Transverse colon (tissue), 4 donors: Measurements from ENCODE around the gene ABCC11. TPM values are rescaled to one million over a fixed set of nuclear protein-coding genes. Genes with fewer than 3 reads are reported as not detected.

Experiments
- DNase-seq: peaks from one replicate; pipeline ENCODE4 v3.0.0-alpha.2; 2019
- H3K27ac ChIP-seq, 4 donors: fragments of 200-600 bp; sonication (generic); 2 replicates each; pipeline ENCODE4 v1.5.1; 2016 to 2018; ENCODE audit warnings: inconsistent platforms in 4 of 4
- H3K27me3 ChIP-seq: fragments of 200-600 bp; sonication (generic); 2 replicates; pipeline ENCODE4 v1.5.1; 2017; ENCODE audit warnings: inconsistent platforms
- H3K36me3 ChIP-seq, 4 donors: fragments of 200-600 bp; sonication (generic); 2 replicates each; pipeline ENCODE4 v1.5.1; 2017 to 2019; ENCODE audit warnings: inconsistent platforms in 4 of 4
- H3K4me1 ChIP-seq, 4 donors: fragments of 200-600 bp; sonication (generic); 2 replicates each; pipeline ENCODE4 v1.5.1; 2017 to 2020; ENCODE audit warnings: inconsistent platforms in 4 of 4
- H3K4me3 ChIP-seq, 4 donors: fragments of 200-600 bp; sonication (generic); 1 replicate in 1 of 4; 2 replicates in 3 of 4; pipeline versions ENCODE4 v1.5.1 to v1.6.1; 2017 to 2019; ENCODE audit warnings: inconsistent platforms in 4 of 4
- H3K9me3 ChIP-seq, 2 donors: fragments of 200-600 bp; sonication (generic); 2 replicates each; pipeline ENCODE4 v1.5.1; 2017 to 2019; ENCODE audit warnings: inconsistent platforms in 2 of 2
- CTCF ChIP-seq, 5 experiments: fragments of 200-600 bp in 3 of 5; fragments of 450-650 bp in 2 of 5; sonication (generic) in 3 of 5; IDR thresholded peaks; 1 replicate in 2 of 5; 2 replicates in 3 of 5; pipeline ENCODE4 v1.5.1; 2016 to 2017; ENCODE audit warnings: antibody characterized with exemption in 5 of 5, inconsistent platforms in 3 of 5, mild to moderate bottlenecking in 2 of 5, moderate library complexity in 1 of 5
- EP300 ChIP-seq: sonication (generic); formaldehyde crosslinking; IDR thresholded peaks from one replicate; pipeline ENCODE4 v1.6.1; 2017; ENCODE audit warnings: antibody characterized with exemption, low read depth
- POLR2A ChIP-seq: fragments of 450-650 bp; IDR thresholded peaks from one replicate; pipeline ENCODE4 v1.6.1; 2016; ENCODE audit warnings: antibody characterized with exemption, mild to moderate bottlenecking, moderate library complexity
- POLR2AphosphoS5 ChIP-seq, 3 donors: sonication (generic); formaldehyde crosslinking; IDR thresholded peaks; one replicate each; pipeline ENCODE4 v1.6.1; 2016; ENCODE audit warnings: antibody characterized with exemption in 3 of 3
- WGBS, 2 donors: methylation state at CpG; one replicate each; pipeline ENCODE4 v1.1.5; 2018; ENCODE audit warnings: low coverage in 1 of 2; 5-methylcytosine and 5-hydroxymethylcytosine counted together
- in situ Hi-C, 4 donors: fragments of 200-750 bp; cut with MboI; loops; one replicate each; pipeline versions ENCODE4 v1.15.0 to v1.15.1; 2017; ENCODE audit warnings: low sequenced_read_pairs in 3 of 4, low pct_ligation_motif_present in 1 of 4, low pct_unique_long_range_greater_than_20kb in 1 of 4
- intact Hi-C: fragments of 100-400 bp; cut with DNase I; formaldehyde crosslinking; loops from one replicate; pipeline ENCODE4 v1.15.1; 2023; ENCODE audit warnings: low total_unique reads
- total RNA-seq, 4 donors: library from RNA; depleted of rRNA; stranded (reverse); fragments of >200 nt; gene quantifications; one replicate each; pipeline ENCODE4 v1.1.0, GENCODE V29; 2016

Gene ABCC11
- total RNA-seq, 4 donors from 2014 or later = 0.16 to 10.7 (median 0.27) TPM; not detected in 1

GRCh38 chr16:48153774-48154173 lies 93.6 kb downstream of the ABCC11 start:
- WGBS, 2 donors = 64% methylated on average over 5 of the region's 5 CpGs; no CpG with 5 or more reads in 1 of the 2 donors
- H3K27ac ChIP-seq = no peak overlapping the region
- H3K4me1 ChIP-seq = peaks cover 0 to 3% (median 0%) of the 10 kb centered on the region in 4 donors
- no peak for DNase-seq
- H3K4me3 ChIP-seq = no peak overlapping the region
- peaks cover 7% of the 10 kb centered on the region for H3K27me3 ChIP-seq
- TF ChIP-seq POLR2AphosphoS5 (IDR thresholded peaks at IDR 0.05) = no peak
- TF ChIP-seq CTCF (IDR thresholded peaks at IDR 0.05) = no peak
- TF ChIP-seq EP300 = no peak
- TF ChIP-seq POLR2A = no peak
- H3K36me3 ChIP-seq = no peaks in the 10 kb centered on the region
- in situ Hi-C loops (loop anchor here (25.0 kb wide), 3 partner anchors 1016 to 1216 kb away; partner anchors contain the start of gene NETO2 (in 4 of the 4)), intact Hi-C loops (no loop called here)
- no peaks in the 10 kb centered on the region for H3K9me3 ChIP-seq

- Histone ChIP-seq H3K27me3 (peaks cover 10% of the 10 kb centered on the region), H3K27ac (no peak overlapping the region), H3K4me3 (no peak overlapping the region), H3K9me3 (no peaks in the 10 kb centered on the region), H3K4me1 (peaks cover 0 to 3% (median 0%) of the 10 kb centered on the region in 4 donors), H3K36me3 (no peaks in the 10 kb centered on the region)
- in situ Hi-C loops = loop anchor here (25.0 kb wide), 3 partner anchors 1015 to 1215 kb away; partner anchors contain the start of gene NETO2 (in 4 of the 4)
- DNase-seq = no peak
- TF ChIP-seq CTCF (IDR thresholded peaks at IDR 0.05) (no peak), POLR2A (no peak), POLR2AphosphoS5 (IDR thresholded peaks at IDR 0.05) (no peak), EP300 (no peak)
- 95% methylated on average over 9 of the region's 9 CpGs; no CpG with 5 or more reads in 1 of the 2 donors for WGBS, 2 donors
- intact Hi-C loops = no loop called here
Measured at GRCh38 chr16:48152226-48152625, 95.1 kb downstream of the ABCC11 start.

GRCh38 chr16:48150707-48151106 lies 96.6 kb downstream of the ABCC11 start:
- 67 to 74% methylated on average over 1 of the region's 1 CpG for WGBS, 2 donors
- no peaks in the 10 kb centered on the region for H3K9me3 ChIP-seq
- in situ Hi-C loops = loop anchor here (25.0 kb wide), 3 partner anchors 1013 to 1213 kb away; partner anchors contain the start of gene NETO2 (in 4 of the 4)
- no peak overlapping the region for H3K4me3 ChIP-seq
- no peak overlapping the region for H3K27ac ChIP-seq
- no peaks in the 10 kb centered on the region for H3K36me3 ChIP-seq
- peaks cover 8% of the 10 kb centered on the region for H3K27me3 ChIP-seq
- H3K4me1 ChIP-seq = no peaks in the 10 kb centered on the region
- TF ChIP-seq EP300 (no peak), CTCF (IDR thresholded peaks at IDR 0.05) (no peak), POLR2A (no peak), POLR2AphosphoS5 (IDR thresholded peaks at IDR 0.05) (no peak)
- DNase-seq = no peak
- intact Hi-C loops = no loop called here

- intact Hi-C loops = no loop called here
- TF ChIP-seq POLR2A (no peak), POLR2AphosphoS5 (IDR thresholded peaks at IDR 0.05) (no peak), EP300 (no peak), CTCF (IDR thresholded peaks at IDR 0.05) (no peak)
- no peaks in the 10 kb centered on the region for H3K36me3 ChIP-seq
Measured at GRCh38 chr16:48146710-48147109, 100.6 kb downstream of the ABCC11 start.

More at GRCh38 chr16:48146710-48147109, 100.6 kb downstream of the ABCC11 start:
- Histone ChIP-seq H3K9me3 (no peaks in the 10 kb centered on the region), H3K4me1 (no peaks in the 10 kb centered on the region), H3K27me3 (peaks cover 8% of the 10 kb centered on the region), H3K4me3 (no peak overlapping the region), H3K27ac (no peak overlapping the region)
- WGBS, 2 donors = 70 to 95% methylated on average over 2 to 4 of the region's 4 CpGs
- DNase-seq = no peak
- in situ Hi-C loops = no loop called here
